ENCODE measurements around the gene MON2.
A peak's percentile ranks its signal among the peaks of the same experiment; 100 is the strongest.
"Not testable (repeated sequence)": the region's sequence is repeated elsewhere in the genome, so short reads cannot be mapped to it uniquely, and the experiment has no call there.

Gene MON2, protein sequence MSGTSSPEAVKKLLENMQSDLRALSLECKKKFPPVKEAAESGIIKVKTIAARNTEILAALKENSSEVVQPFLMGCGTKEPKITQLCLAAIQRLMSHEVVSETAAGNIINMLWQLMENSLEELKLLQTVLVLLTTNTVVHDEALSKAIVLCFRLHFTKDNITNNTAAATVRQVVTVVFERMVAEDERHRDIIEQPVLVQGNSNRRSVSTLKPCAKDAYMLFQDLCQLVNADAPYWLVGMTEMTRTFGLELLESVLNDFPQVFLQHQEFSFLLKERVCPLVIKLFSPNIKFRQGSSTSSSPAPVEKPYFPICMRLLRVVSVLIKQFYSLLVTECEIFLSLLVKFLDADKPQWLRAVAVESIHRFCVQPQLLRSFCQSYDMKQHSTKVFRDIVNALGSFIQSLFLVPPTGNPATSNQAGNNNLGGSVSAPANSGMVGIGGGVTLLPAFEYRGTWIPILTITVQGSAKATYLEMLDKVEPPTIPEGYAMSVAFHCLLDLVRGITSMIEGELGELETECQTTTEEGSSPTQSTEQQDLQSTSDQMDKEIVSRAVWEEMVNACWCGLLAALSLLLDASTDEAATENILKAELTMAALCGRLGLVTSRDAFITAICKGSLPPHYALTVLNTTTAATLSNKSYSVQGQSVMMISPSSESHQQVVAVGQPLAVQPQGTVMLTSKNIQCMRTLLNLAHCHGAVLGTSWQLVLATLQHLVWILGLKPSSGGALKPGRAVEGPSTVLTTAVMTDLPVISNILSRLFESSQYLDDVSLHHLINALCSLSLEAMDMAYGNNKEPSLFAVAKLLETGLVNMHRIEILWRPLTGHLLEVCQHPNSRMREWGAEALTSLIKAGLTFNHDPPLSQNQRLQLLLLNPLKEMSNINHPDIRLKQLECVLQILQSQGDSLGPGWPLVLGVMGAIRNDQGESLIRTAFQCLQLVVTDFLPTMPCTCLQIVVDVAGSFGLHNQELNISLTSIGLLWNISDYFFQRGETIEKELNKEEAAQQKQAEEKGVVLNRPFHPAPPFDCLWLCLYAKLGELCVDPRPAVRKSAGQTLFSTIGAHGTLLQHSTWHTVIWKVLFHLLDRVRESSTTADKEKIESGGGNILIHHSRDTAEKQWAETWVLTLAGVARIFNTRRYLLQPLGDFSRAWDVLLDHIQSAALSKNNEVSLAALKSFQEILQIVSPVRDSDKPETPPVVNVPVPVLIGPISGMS (N-terminal part only)

DNA sequence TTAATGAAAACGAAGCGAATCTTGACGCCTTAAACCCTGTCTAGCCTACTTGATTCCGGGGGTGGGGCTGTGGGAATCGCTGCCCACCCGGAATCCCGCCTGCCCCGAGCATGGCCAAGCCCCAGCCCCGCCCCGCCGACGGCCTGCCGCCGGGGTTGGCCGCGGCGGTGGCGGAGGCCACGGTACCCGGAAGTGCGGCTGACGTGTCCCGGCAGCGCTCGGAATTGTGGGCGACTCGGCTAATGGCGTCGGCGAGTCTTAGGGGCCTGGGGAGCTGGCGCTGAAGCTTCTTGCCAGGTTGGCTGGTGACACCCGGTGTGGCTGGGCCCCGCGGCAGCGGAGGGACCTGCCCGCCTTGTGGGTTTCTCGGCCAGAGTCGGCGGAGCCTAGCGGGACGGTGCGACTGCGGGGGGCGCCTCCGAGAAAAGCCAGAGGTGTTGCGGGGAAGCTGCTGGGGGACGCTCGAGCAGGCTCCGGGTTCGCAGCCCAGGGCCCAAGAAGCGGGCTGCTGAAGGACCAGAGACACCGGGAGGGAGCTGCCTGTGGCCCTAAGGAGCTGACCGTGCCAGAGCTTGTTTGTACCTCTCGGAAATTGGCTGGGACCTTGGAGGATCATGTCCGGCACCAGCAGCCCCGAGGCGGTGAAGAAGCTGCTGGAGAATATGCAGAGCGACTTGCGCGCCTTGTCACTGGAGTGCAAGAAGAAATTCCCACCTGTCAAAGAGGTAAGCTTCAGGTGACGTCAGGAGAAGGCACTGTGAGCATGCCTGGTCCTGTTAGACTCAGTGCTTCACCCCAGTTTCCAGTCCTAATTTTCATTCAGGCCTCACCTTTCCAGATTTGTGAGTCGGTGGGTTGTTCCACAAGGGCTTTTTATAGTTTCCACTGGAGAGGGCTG is at the start of gene MON2:
MON2 (plus strand) TSS at position 233 of the 898 bp plus-strand sequence; CDS start at position 615, 382 bp downstream.
- TF ChIP-seq GATA1 (IDR thresholded peaks at IDR 0.05; ENCODE audit: low read depth, low read length) (no peak), POLR2A (IDR thresholded peaks at IDR 0.05; ENCODE audit: low read length) (peak; percentile 89)

DNA sequence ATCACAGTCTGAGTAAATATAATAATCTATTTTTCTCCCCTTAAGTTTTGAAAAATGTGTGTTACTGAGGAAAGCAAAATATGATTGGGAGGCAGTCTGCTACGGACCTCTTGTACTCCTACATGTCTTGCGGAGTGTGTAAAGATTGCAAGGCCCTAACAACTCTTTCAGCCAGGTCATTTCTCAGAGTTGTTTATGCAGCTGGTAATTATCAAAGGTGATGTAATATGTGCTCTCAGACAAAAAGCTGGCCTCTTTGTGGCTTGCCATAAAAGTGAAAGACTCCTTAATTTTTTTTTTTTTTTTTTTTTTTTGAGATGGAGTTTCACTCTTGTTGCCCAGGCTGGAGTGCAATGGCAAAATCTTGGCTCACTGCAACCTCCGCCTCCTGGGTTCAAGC is 40.5 kb upstream of the MON2 start:
- no peak for DNase-seq
- TF ChIP-seq GATA1 (IDR thresholded peaks at IDR 0.05; ENCODE audit: low read depth, low read length) (no peak), POLR2A (IDR thresholded peaks at IDR 0.05; ENCODE audit: low read length) (no peak)

More for the DNA sequence above, at the start of gene MON2:
- peak; percentile 90 to 93 for DNase-seq

DNA sequence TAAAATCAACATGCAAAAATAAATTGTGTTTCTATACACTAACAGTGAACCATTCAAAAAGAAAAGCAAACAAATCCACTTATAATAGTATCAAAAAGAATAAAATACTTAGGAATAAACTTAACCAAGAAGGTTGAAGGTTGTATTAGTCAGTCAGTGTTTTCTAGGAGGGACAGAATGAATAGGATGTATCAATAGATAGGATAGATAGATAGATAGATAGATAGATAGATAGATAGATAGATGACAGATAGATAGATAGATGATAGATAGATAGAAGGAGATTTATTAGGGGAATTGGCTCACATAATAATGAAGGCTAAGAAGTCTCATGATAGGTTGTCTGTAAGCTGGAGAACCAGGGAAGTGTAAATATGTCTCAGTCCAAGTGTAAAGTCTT is 37.2 kb upstream of the MON2 start:
- DNase-seq = no peak
- no peak for TF ChIP-seq POLR2A (IDR thresholded peaks at IDR 0.05; ENCODE audit: low read length)
- no peak for TF ChIP-seq GATA1 (IDR thresholded peaks at IDR 0.05; ENCODE audit: low read depth, low read length)

DNA sequence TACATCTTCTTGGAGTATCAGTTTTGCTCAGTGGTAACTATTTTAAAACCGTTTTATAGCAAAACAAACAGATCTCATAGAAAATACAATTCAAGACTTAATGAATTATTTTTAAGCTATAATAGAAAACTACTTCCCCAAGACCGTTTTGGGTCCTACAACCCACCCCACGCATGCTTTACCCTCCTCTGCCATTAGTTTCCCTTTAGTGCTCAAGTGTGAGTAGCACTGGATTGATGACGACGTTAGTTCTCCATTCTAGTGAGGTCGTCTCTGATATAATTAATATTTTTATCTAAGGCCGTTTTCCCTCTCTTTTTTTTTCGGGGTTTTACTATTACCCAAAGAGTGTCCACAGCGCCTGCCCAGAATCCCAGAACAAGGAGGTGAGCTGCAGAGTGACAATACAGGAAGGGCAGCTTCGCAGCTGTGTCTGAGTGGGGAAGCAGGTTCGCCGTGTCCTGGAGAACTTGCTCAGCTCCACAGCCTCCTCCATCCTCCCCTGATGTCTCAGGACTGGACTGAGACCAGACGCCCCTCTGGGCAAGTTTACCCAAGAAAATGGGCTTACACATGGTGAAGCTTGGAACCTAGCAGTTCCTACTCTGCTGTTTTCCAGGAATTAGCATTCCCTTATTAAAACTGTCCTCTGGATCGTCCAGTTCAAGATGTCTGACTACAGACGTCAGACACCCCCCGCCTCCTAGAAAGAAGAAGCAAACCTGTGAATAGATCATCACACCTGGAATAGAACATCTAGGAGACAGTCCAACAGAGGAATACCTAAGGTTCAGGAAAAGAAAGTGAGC is 31.9 kb upstream of the MON2 start:
- TF ChIP-seq GATA1 (IDR thresholded peaks at IDR 0.05; ENCODE audit: low read depth, low read length) (no peak), POLR2A (IDR thresholded peaks at IDR 0.05; ENCODE audit: low read length) (no peak)
- no peak for DNase-seq

DNA sequence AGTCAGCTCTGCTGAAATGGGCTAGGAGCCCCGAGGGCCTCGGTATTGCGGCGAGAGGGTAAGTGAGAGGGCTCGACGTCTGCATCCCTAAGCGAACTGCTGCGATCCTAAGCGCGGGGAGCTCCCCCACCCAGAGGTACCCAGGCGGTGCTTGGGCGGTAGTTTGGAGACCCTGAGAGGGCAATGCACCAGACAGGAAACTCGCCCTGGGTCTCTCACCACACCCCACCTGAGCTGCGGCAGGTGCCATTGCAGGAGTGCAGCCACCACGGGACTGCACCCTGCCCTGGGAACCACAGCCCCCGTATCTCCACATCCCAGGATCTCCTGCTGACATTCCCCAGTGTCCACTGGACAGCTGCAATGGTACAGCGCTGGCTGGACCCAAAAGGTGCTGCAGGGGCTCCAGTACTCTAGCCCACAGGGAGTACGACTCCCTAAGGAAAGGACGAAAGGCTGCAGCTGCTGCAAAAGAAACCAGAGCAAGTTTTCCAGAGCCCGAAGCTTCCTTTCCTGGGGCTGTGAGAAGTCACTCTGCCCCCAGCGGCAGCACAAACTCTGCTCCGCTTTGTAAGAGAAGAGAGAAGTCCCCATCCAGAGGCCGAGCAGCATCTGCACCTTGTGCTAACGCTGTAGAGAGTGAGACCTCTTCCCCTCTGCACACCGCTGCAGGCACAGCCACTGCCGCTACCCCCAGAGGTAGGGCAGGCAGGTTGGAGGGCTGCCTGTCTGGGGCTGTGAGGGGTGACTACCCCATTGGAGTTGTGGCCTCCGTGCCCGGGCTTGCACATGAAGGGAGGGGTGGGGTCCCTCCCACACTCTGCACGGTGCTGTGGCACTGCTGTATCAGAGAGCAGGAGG is 31.1 kb upstream of the MON2 start:
- TF ChIP-seq GATA1 (IDR thresholded peaks at IDR 0.05; ENCODE audit: low read depth, low read length) (no peak), POLR2A (IDR thresholded peaks at IDR 0.05; ENCODE audit: low read length) (no peak)
- peak; percentile 47 to 50 for DNase-seq

DNA sequence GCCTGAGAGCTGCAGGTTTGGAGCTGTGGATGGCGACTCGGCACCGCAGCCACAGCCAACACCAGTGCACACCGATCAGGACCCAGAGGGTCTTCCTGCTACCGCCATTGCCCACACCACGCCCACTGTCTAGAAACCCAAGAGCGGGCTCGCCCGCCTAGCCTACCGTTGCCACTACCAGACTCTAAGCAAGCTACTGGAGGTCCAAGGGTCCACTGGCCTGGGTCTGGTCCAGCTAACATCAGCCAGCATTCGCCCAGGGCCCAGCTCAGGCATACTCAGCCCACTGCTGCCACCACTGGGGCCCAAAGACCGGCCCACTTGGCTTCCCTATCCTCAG is 30.5 kb upstream of the MON2 start:
- no peak for DNase-seq

DNA sequence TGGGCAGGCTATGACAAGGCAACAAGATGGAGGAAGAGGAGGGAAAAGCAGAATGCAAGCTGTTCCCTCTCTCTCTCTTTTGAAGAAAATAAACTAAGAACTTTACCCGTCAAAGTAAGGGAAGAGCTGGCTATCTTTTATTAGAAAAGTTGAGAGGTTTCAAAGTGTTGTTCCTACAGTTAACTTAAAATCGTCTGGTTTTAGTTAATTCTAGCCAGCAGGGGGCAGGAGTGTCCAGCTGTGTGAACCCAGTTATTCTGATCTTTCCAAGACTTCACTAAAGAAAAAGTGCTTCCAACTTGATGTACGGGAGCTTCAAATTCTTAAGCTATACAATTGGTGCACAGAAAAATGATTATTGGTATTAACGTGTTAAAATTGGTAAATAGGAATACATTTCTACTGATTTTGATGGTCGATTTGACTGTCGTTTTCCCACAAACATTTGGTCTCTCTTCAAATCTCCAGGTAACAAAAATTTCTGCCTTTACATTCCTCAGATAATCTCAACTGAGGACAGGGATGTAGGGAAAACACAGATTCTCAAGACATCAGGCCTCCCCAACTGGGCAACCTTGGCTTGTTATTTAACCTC is 28.4 kb upstream of the MON2 start:
- DNase-seq = peak; percentile 57 to 80
- no peak for TF ChIP-seq POLR2A (IDR thresholded peaks at IDR 0.05; ENCODE audit: low read length)
- no peak for TF ChIP-seq GATA1 (IDR thresholded peaks at IDR 0.05; ENCODE audit: low read depth, low read length)

More for the DNA sequence above, 30.5 kb upstream of the MON2 start:
- TF ChIP-seq GATA1 (IDR thresholded peaks at IDR 0.05; ENCODE audit: low read depth, low read length) = no peak

DNA sequence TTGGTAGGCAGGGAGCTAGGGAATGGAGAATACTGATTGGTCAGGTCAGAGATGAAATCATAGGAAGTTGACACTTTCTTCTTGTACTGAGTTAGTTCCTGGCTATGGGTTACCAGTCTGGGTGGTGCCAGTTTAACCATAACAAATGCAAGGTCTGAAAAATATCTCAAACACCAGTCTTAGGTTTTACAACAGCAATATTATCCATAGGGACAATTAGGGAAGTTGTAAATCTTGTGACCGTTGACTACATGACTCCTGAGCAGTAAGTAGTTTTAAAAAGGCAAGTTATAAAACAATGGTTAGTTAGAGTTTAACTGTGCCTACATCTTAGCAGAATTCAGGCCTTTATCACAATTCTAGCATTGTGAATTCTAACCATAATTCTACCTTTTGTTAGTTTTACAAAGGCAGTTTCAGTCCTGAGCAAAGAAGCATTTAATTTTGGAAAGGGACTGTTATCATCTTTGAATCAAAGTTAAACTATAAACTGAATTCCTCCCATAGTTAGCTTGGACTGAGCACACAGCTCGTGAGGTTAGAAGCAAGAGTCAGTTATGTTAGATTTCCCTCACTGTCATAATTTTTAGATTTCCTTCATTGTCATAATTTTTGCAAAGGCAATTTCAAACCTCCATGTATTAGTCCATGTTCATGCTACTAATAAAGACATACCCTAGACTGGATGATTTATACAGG is 19.7 kb upstream of the MON2 start:
- no peak for TF ChIP-seq POLR2A (IDR thresholded peaks at IDR 0.05; ENCODE audit: low read length)
- no peak for TF ChIP-seq GATA1 (IDR thresholded peaks at IDR 0.05; ENCODE audit: low read depth, low read length)

DNA sequence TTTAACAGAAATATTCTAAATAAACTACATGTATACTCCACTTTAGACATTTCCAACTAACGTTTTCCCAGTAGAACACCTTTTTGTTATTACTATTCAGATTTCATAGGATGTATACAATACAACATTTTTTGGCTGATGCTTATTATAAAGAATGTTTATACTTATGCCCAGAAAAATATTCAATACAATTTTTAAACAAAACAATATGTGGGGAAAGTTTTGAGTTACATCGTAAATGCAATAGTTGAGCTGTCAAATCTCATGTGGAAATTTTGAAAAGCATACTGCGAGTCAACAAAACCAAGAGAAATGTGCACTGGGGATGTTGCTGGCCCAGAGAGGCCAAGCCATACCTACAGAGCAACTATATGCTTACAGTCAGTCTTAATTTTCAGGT is 18.2 kb upstream of the MON2 start:
- no peak for DNase-seq
- TF ChIP-seq GATA1 (IDR thresholded peaks at IDR 0.05; ENCODE audit: low read depth, low read length) (no peak), POLR2A (IDR thresholded peaks at IDR 0.05; ENCODE audit: low read length) (no peak)

More for the DNA sequence above, 19.7 kb upstream of the MON2 start:
- no peak for DNase-seq

DNA sequence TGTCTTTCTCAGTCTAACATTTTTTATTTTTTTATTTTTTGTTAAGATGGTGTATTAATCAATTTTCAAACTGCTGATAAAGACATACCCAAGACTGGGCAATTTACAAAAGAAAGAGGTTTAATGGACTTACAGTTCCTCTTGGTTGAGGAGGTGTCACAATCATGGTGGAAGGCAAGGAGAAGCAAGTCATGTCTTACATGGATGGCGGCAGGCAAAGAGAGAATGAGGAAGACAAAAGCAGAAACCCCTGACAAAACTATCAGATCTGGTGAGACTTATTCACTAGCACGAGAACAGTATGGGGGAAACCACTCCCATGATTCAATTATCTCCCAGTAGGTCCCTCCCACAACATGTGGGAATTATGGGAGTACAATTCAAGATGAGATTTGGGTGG is 11.2 kb upstream of the MON2 start:
- not testable (repeated sequence) for DNase-seq

DNA sequence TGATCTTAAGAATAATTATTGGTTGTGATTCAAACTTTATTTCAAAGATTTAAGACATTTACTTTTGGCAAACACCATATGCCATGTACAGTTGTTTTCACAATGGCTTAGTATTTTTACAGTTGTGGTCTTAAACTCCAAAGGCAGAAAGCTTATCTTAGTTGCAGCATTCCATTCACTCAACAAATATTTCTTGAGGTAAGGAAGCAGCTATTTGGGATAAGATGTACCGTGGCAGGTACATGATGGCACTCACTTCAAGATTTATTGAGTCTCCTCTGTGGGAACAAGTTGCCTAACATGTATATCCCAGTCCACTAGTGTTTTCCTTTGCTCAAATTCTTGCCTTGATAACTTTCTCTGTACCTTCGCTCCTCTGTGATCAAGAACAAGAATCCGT is 8.0 kb upstream of the MON2 start:
- TF ChIP-seq GATA1 (IDR thresholded peaks at IDR 0.05; ENCODE audit: low read depth, low read length) (no peak), POLR2A (IDR thresholded peaks at IDR 0.05; ENCODE audit: low read length) (no peak)
- no peak for DNase-seq
